ENCODE results near the gene DCTN2.
"Not testable (repeated sequence)": the region's sequence is repeated elsewhere in the genome, so short reads cannot be mapped to it uniquely, and the experiment has no call there.

Gene DCTN2

GRCh38 chr12:57576613-57577160, 29.7 kb upstream of the DCTN2 start:
- DNase-seq (ENCODE audit: low read depth in 2 of 2): no peak

- no peak for DNase-seq (ENCODE audit: low read depth in 2 of 2)
Observed at GRCh38 chr12:57575771-57576612, 29.0 kb upstream of the DCTN2 start.

GRCh38 chr12:57574795-57575194, 27.8 kb upstream of the DCTN2 start:
- DNase-seq (ENCODE audit: low read depth in 2 of 2): no peak

- DNase-seq (ENCODE audit: low read depth in 2 of 2): no peak
Observed at GRCh38 chr12:57571926-57572762, 25.2 kb upstream of the DCTN2 start.

- DNase-seq (ENCODE audit: low read depth in 2 of 2): not testable (repeated sequence)
Observed at GRCh38 chr12:57570438-57570837, 23.4 kb upstream of the DCTN2 start.

- DNase-seq (ENCODE audit: low read depth in 2 of 2): no peak
Observed at GRCh38 chr12:57569858-57570257, 22.9 kb upstream of the DCTN2 start.

- DNase-seq (ENCODE audit: low read depth in 2 of 2): no peak
Observed at GRCh38 chr12:57568838-57569237, 21.8 kb upstream of the DCTN2 start.

GRCh38 chr12:57564178-57564740, 17.3 kb upstream of the DCTN2 start:
- no peak for DNase-seq (ENCODE audit: low read depth in 2 of 2)

GRCh38 chr12:57563358-57563757, 16.4 kb upstream of the DCTN2 start:
- DNase-seq (ENCODE audit: low read depth in 2 of 2): no peak

- not testable (repeated sequence) for DNase-seq (ENCODE audit: low read depth in 2 of 2)
Observed at GRCh38 chr12:57561117-57561516, 14.1 kb upstream of the DCTN2 start.

- DNase-seq (ENCODE audit: low read depth in 2 of 2): no peak
Observed at GRCh38 chr12:57560516-57560915, 13.5 kb upstream of the DCTN2 start.

- no peak for DNase-seq (ENCODE audit: low read depth in 2 of 2)
Observed at GRCh38 chr12:57558864-57559263, 11.9 kb upstream of the DCTN2 start.

- DNase-seq (ENCODE audit: low read depth in 2 of 2): no peak
Observed at GRCh38 chr12:57554897-57555296, 7.9 kb upstream of the DCTN2 start.

- no peak for DNase-seq (ENCODE audit: low read depth in 2 of 2)
Observed at GRCh38 chr12:57554453-57554852, 7.5 kb upstream of the DCTN2 start.

GRCh38 chr12:57553343-57554202, 6.6 kb upstream of the DCTN2 start:
- no peak for DNase-seq (ENCODE audit: low read depth in 2 of 2)

- DNase-seq (ENCODE audit: low read depth in 2 of 2): no peak
Observed at GRCh38 chr12:57552835-57553313, 5.9 kb upstream of the DCTN2 start.

GRCh38 chr12:57552306-57552651, 5.3 kb upstream of the DCTN2 start:
- no peak for DNase-seq (ENCODE audit: low read depth in 2 of 2)

GRCh38 chr12:57551637-57552305, 4.8 kb upstream of the DCTN2 start:
- no peak for DNase-seq (ENCODE audit: low read depth in 2 of 2)

- no peak for DNase-seq (ENCODE audit: low read depth in 2 of 2)
Observed at GRCh38 chr12:57550641-57551549, 3.9 kb upstream of the DCTN2 start.

All from stimulated activated CD4-positive, alpha-beta T cell treated with anti-CD3 and anti-CD28 coated beads, Interleukin-1b, Interleukin-23, amount 100 ng/mL, for 1 hour (primary cell).